Activated CD8-positive, alpha-beta memory T cell treated with anti-CD3 and anti-CD28 coated beads for 24 hours (primary cell): Measurements from ENCODE around the gene MS4A14.
"Not testable (repeated sequence)": the region's sequence is repeated elsewhere in the genome, so short reads cannot be mapped to it uniquely, and the experiment has no call there.

Experiments
- DNase-seq: peaks from one replicate; pipeline ENCODE4 v3.0.0-alpha.2; 2020

MS4A14 gene

GRCh38 chr11:60392361-60392760 is 3.9 kb upstream of the MS4A14 start:
- DNase-seq = no peak

DNA sequence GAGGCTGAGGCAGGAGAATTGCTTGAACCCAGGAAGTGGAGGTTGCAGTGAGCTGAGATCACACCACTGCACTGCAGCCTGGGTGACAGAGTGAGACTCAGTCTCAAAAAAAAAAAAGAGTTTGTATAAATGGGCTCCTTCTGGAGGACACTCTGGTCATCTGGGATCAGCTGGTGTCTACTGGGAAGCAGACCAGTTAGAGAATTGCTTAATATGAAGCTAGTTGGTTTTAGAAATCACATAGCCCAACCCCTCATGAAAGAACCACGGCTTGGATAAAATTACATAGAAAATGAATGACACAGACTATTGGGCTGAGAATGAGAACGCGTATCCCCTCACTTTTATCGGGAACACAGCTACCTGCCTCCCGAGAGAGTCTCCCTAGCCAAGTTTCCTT is 3.2 kb upstream of the MS4A14 start:
- DNase-seq = no peak

DNA sequence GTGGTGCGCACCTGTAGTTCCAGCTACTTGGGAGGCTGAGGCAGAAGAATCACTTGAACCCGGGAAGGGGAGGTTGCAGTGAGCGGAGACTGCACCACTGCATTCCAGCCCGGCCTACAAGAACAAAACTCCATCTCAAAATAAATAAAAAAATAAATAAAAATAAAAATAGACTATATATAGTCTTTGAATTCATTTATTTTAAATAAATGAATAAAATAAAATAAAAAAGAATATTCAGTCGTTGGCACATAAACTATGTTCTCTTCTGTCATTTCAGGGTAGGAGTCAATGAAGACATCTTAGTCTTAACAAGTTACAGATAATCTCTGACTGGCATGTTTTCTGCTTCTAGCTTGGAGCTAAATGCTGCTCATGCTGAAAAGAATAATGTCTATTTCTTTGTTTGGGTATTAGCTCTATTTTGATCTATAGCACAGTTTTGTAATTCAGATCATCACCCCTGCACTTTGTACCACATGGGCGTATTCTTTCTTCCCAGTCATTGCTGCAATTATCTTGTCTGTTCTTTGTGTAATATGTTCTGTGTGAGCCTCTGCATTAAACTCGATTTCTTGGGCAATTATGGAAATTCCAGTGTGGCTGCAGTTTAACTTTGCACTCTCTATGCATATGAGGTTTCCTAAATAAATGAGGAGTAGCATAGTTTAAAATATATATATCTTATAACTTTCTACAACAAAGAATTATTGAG is 1.4 kb upstream of the MS4A14 start:
- DNase-seq = no peak

- no peak for DNase-seq
Measured at GRCh38 chr11:60396799-60397198, 540 bp downstream of the MS4A14 start.

DNA sequence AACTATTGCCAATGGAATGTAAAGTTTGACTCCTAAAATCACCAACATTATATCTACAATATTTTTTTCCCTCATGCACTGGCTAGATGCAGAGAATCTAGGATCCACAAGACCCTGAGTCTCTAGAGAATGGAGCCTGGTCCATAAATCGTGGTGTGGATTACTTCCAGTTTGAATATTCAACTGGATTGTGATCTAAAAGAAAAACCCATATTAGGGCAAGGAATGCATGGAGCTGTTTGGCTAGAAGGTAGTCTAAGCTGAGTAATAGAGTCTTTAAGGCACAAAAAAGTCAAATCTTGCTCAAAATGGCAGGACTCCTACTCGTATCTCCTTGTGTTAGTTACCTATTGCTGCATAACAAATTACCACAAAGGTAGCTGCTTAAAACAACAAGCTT is 23.8 kb downstream of the MS4A14 start:
- no peak for DNase-seq

DNA sequence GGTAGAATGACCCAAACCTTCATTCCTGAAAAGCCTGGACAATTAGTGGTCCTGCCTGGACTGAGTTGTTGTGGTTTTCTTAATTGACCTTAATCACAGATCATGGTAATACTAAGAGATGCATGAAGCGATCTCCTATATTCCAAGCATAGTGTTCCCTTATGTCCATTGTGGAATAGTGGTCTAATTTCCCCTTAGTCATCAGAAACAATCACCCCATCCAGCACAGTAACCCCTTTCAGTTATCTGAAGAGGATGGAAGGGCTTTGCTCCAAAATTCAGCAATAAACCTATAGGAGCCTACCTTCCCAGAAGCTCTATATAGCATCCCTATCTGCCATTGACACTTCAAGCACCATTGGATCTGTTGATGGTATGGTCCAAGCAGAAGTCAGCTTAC is 26.4 kb downstream of the MS4A14 start:
- no peak for DNase-seq

GRCh38 chr11:60428517-60428916 is 32.3 kb downstream of the MS4A14 start:
- no peak for DNase-seq

DNA sequence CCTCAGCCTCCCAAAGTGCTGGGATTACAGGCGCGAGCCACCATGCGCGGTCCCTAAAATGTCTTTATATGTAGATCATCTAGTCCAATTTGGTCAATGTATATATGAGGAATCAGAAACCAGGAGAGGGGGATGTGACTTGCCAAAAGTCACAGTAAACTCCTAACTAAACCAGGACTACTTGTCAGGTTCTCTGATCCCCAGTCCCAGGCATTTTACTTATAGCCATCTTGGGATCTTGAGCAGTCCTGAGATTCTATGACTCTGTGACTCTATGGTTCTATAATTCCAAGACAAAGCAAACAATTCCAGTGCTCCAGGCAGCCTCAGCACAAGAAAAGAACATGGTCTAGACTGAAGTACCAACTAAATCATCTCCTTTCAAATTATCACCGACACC is 33.0 kb downstream of the MS4A14 start, which contains the start of gene MS4A5:
Gene MS4A5 (plus strand): TSS at position 301 of the 400 bp plus-strand sequence. CDS start 103 bp downstream, outside the sequence.
- DNase-seq = no peak

- DNase-seq = no peak
Measured at GRCh38 chr11:60431251-60431650, 35.0 kb downstream of the MS4A14 start.

DNA sequence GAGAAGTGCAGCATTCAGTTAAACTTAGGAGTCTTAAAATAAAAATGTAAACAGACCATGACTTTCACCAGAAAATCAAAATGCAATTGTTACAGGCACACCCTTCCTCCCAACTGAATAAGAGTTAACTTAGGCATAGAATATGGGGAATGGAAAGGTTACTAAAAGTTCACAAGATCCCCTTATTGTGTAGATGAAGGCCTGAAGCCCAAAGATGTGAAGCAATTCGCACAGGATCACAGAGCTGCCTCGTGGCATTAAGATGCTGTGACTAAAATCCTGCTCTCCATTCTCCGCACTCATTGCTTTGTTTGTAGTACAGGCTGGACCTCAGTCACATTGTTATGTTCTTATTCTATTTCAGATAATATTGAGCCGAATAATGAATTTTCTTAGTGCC is 37.1 kb downstream of the MS4A14 start:
- DNase-seq = no peak

- DNase-seq = no peak
Measured at GRCh38 chr11:60447070-60447469, 50.8 kb downstream of the MS4A14 start.

DNA sequence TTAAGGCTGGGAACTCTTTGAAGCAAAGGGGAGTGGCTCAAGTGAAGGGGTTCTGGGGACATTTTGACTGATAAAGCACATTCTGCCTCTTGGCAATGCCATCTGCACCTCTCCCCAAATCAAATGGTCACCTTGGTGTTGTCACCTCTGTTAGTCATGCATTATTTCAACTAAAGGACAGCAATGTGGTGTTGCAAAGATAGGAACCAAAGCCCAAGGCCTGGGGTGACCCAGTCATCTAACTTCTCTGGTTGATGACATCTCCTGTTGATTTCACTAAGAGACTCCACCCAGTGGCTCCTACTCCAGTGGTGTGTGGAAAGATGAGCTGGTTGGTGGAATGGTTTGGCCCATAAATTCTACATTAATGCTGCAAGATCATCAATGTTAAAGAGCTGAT is 51.6 kb downstream of the MS4A14 start:
- no peak for DNase-seq

GRCh38 chr11:60451185-60451584 is 54.9 kb downstream of the MS4A14 start:
- DNase-seq = not testable (repeated sequence)

- no peak for DNase-seq
Measured at GRCh38 chr11:60454212-60454611, 58.0 kb downstream of the MS4A14 start.

DNA sequence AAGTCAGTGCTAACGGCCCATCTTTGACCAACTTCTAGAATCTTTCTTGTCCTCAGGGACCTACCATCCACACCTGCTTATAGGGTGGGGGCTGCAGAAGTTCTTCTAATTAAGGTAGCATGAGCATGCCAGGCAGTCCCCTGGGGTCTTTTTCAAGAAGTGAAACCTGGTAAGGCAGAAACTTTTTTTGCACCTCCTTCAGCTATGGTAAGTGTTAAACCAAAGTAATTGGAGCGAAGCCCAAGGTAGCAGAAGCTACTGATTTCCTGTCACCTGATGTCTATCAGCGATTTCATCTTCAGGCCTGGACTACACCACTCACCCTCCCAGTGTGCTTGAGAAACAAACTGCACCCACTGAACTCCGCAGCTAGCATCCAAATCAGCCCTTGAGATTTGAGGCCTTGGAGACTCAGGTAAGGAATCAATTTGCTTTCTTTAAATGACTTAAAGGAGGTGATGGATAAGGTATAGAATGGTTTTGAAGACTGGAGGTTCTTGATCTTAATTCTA is 59.3 kb downstream of the MS4A14 start, which contains the start of gene MS4A1:
Gene MS4A1 (plus strand): TSS at position 317 of the 512 bp plus-strand sequence. CDS start 6,528 bp downstream, outside the sequence.
- DNase-seq = no peak

- no peak for DNase-seq
Measured at GRCh38 chr11:60457576-60457975, 61.3 kb downstream of the MS4A14 start.

DNA sequence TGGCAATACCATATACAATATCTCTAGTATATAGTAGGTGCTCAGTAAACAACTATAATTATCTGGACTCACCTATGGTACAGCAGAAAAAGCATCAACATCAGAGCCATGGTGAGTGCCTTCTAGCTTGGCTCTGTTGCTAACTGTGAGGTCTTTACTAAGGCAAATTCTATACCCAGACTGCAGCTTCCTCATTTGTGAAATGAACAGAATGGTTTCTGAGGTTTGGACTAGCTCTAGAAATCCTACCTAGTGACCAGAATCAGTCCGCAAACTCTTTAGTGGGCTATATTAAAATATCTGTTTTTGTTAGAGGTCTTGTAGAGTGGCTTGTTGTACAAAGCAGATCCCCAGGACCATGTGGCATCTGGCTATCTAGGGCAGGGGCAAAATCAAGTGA is 63.1 kb downstream of the MS4A14 start:
- DNase-seq = no peak
